ENCODE measurements around the gene TBXAS1.

GRCh38 chr7:139782932-139783331 is 46.1 kb upstream of the TBXAS1 start:
- no peak for TF ChIP-seq CTCF (conservative IDR thresholded peaks at IDR 0.05)
- no peak for TF ChIP-seq EZH2 (IDR thresholded peaks at IDR 0.05; ENCODE audit: low read depth)
